HL-60 (cell line): ENCODE results near the gene BCL7A.

Experiments
- DNase-seq, 2 experiments: peaks; one replicate each; pipeline ENCODE4 v3.0.0-alpha.2; 2010 to 2020; ENCODE audit warnings: low read depth in 1 of 2, low spot score in 1 of 2
- H3K27ac ChIP-seq: fragments of 250-450 bp; sonication (Bioruptor Pico); replicated peaks from 2 replicates; pipeline ENCODE4 v1.5.1; 2020; ENCODE audit warnings: mild to moderate bottlenecking, moderate library complexity
- H3K27me3 ChIP-seq: fragments of 250-450 bp; sonication (Bioruptor Pico); 2 replicates; pipeline ENCODE4 v1.5.1; 2021; ENCODE audit warnings: mild to moderate bottlenecking, moderate library complexity; ENCODE audit not compliant: insufficient read depth, poor library complexity, severe bottlenecking
- H3K4me3 ChIP-seq: replicated peaks from 2 replicates; pipeline ENCODE4 v1.5.1; 2011; ENCODE audit warnings: mild to moderate bottlenecking, control low read depth, low read length; ENCODE audit not compliant: insufficient read depth
- GABPA ChIP-seq: IDR thresholded peaks from 2 replicates; pipeline ENCODE4 v1.6.1; 2012; ENCODE audit warnings: low read depth
- POLR2AphosphoS5 ChIP-seq: IDR thresholded peaks from 2 replicates; pipeline ENCODE4 v1.6.1; 2012; ENCODE audit warnings: low read depth
- SPI1 ChIP-seq: IDR thresholded peaks from 2 replicates; pipeline ENCODE4 v1.6.1; 2012; ENCODE audit warnings: low read depth, mild to moderate bottlenecking, borderline replicate concordance
- TF ChIP-seq, protein P1 (sequence below): IDR thresholded peaks from one replicate; pipeline ENCODE4 v1.5.1; 2011; ENCODE audit warnings: low read length, control low read depth, inconsistent platforms; ENCODE audit not compliant: insufficient read depth
- TF ChIP-seq, protein P2 (sequence below): IDR thresholded peaks from 2 replicates; pipeline ENCODE4 v1.6.1; 2012; ENCODE audit warnings: low read depth; ENCODE audit not compliant: insufficient replicate concordance

The BCL7A gene

DNA sequence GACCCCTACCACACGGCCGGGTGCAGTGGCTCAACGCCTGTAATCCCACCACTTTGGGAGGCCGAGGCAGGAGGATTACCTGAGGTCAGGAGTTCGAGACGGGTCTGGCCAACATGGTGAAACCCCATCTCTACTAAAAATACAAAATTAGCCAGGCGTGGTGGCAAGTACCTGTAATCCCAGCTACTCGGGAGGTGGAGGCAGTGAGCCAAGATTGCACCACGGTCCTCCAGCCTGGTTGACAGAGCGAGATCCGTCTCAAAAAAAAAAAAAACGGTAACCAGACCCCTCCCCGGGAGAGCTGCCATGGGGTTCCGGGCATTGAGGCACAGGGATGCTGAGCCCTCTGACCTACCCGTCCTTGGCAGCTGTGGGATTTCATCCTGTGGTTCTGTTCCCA, 21.8 kb downstream of the BCL7A start:
- no peak for DNase-seq
- Histone ChIP-seq H3K27ac (no peak overlapping the region), H3K27me3 (no peaks in the 10 kb centered on the region), H3K4me3 (no peak overlapping the region)
- TF ChIP-seq, protein P1, sequence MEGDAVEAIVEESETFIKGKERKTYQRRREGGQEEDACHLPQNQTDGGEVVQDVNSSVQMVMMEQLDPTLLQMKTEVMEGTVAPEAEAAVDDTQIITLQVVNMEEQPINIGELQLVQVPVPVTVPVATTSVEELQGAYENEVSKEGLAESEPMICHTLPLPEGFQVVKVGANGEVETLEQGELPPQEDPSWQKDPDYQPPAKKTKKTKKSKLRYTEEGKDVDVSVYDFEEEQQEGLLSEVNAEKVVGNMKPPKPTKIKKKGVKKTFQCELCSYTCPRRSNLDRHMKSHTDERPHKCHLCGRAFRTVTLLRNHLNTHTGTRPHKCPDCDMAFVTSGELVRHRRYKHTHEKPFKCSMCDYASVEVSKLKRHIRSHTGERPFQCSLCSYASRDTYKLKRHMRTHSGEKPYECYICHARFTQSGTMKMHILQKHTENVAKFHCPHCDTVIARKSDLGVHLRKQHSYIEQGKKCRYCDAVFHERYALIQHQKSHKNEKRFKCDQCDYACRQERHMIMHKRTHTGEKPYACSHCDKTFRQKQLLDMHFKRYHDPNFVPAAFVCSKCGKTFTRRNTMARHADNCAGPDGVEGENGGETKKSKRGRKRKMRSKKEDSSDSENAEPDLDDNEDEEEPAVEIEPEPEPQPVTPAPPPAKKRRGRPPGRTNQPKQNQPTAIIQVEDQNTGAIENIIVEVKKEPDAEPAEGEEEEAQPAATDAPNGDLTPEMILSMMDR, result no peak
- TF ChIP-seq GABPA (no peak), POLR2AphosphoS5 (no peak), SPI1 (no peak)
- TF ChIP-seq, protein P2, sequence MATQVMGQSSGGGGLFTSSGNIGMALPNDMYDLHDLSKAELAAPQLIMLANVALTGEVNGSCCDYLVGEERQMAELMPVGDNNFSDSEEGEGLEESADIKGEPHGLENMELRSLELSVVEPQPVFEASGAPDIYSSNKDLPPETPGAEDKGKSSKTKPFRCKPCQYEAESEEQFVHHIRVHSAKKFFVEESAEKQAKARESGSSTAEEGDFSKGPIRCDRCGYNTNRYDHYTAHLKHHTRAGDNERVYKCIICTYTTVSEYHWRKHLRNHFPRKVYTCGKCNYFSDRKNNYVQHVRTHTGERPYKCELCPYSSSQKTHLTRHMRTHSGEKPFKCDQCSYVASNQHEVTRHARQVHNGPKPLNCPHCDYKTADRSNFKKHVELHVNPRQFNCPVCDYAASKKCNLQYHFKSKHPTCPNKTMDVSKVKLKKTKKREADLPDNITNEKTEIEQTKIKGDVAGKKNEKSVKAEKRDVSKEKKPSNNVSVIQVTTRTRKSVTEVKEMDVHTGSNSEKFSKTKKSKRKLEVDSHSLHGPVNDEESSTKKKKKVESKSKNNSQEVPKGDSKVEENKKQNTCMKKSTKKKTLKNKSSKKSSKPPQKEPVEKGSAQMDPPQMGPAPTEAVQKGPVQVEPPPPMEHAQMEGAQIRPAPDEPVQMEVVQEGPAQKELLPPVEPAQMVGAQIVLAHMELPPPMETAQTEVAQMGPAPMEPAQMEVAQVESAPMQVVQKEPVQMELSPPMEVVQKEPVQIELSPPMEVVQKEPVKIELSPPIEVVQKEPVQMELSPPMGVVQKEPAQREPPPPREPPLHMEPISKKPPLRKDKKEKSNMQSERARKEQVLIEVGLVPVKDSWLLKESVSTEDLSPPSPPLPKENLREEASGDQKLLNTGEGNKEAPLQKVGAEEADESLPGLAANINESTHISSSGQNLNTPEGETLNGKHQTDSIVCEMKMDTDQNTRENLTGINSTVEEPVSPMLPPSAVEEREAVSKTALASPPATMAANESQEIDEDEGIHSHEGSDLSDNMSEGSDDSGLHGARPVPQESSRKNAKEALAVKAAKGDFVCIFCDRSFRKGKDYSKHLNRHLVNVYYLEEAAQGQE, result no peak

DNA sequence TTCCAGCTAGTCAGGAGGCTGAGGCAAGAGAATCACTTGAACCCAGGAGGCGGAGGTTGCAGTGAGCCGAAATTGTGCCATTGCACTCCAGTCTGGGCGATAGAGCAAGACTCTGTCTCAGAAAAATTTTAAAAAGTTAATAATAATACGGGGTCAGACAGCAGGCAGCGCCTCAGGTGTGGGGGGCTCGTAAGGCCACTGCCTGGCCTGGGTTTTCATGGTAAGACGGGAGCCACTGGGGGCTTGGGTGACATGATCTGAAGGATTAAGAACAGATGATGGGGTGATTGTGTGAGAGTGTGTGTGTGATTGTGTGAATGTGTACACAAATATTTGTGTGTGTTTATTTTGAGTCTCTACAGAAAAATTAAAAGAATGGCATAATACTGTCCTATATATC, 23.6 kb downstream of the BCL7A start:
- H3K27ac ChIP-seq, result no peak overlapping the region
- DNase-seq, result no peak
- no peaks in the 10 kb centered on the region for H3K27me3 ChIP-seq
- H3K4me3 ChIP-seq, result no peak overlapping the region
- TF ChIP-seq, protein P1, result no peak
- no peak for TF ChIP-seq POLR2AphosphoS5
- TF ChIP-seq, protein P2, result no peak
- no peak for TF ChIP-seq SPI1
- no peak for TF ChIP-seq GABPA

DNA sequence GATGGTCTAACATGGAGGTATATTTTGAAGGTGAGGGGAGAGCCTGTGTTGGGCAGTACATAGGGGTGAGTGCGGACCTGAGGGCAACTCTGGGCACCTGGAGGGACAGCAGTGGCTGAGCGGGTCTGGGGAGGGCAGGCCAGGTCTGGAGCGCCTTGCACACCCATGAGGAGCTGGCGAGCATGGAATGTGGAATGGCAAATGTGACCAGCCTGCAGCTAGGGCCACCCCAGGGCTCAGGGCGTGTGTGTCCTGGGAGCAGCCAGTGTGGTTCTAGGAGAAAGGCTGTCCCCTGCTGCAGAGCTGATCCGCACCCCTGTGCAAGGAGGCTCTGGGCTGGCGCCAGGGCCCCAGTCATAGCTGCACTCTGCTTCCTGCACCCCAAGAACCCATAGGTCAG, 24.5 kb downstream of the BCL7A start:
- H3K27me3 ChIP-seq, result no peaks in the 10 kb centered on the region
- H3K27ac ChIP-seq, result no peak overlapping the region
- no peak overlapping the region for H3K4me3 ChIP-seq
- no peak for DNase-seq
- no peak for TF ChIP-seq GABPA
- no peak for TF ChIP-seq POLR2AphosphoS5
- TF ChIP-seq SPI1, result no peak
- TF ChIP-seq, protein P2, result no peak
- TF ChIP-seq, protein P1, result no peak
